ENCODE data around the gene MACROD1.

Gene MACROD1

DNA sequence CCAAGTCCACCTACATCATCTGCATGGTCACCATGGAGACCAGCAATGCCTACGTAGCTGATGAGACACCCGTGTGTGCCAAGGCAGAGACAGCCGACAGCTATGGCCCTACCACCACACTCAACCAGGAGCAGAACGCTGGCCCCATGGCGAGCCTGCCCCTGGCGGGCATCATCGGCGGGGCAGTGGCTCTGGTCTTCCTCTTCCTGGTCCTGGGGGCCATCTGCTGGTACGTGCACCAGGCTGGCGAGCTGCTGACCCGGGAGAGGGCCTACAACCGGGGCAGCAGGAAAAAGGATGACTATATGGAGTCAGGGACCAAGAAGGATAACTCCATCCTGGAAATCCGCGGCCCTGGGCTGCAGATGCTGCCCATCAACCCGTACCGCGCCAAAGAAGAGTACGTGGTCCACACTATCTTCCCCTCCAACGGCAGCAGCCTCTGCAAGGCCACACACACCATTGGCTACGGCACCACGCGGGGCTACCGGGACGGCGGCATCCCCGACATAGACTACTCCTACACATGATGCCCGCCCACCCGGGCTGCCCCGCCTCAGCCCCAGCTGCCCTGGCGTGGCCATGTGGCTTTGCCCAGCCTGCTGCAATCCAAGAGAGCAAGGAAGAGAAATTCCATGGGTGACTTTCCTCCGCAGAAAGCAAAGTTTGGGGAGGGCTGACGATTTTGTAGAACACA is 48.0 kb downstream of the MACROD1 start:
- H3K27me3 ChIP-seq (ENCODE audit: insufficient read depth, poor library complexity, severe bottlenecking): no peaks in the 10 kb centered on the region
- H3K9me3 ChIP-seq (ENCODE audit: severe bottlenecking): no peaks in the 10 kb centered on the region
- ATAC-seq (ENCODE audit: low read depth) (no peak), DNase-seq (ENCODE audit: low spot score) (no peak)
- H3K4me3 ChIP-seq (ENCODE audit: severe bottlenecking): no peak overlapping the region
- no peak overlapping the region for H3K27ac ChIP-seq (ENCODE audit: poor library complexity, severe bottlenecking)
- no peaks in the 10 kb centered on the region for H3K36me3 ChIP-seq (ENCODE audit: low read depth)
- TF ChIP-seq, protein P1, sequence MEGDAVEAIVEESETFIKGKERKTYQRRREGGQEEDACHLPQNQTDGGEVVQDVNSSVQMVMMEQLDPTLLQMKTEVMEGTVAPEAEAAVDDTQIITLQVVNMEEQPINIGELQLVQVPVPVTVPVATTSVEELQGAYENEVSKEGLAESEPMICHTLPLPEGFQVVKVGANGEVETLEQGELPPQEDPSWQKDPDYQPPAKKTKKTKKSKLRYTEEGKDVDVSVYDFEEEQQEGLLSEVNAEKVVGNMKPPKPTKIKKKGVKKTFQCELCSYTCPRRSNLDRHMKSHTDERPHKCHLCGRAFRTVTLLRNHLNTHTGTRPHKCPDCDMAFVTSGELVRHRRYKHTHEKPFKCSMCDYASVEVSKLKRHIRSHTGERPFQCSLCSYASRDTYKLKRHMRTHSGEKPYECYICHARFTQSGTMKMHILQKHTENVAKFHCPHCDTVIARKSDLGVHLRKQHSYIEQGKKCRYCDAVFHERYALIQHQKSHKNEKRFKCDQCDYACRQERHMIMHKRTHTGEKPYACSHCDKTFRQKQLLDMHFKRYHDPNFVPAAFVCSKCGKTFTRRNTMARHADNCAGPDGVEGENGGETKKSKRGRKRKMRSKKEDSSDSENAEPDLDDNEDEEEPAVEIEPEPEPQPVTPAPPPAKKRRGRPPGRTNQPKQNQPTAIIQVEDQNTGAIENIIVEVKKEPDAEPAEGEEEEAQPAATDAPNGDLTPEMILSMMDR (IDR thresholded peaks at IDR 0.05; ENCODE audit: poor library complexity, severe bottlenecking): no peak
- H3K4me1 ChIP-seq (ENCODE audit: insufficient read depth, poor library complexity, severe bottlenecking): peaks cover 14% of the 10 kb centered on the region

DNA sequence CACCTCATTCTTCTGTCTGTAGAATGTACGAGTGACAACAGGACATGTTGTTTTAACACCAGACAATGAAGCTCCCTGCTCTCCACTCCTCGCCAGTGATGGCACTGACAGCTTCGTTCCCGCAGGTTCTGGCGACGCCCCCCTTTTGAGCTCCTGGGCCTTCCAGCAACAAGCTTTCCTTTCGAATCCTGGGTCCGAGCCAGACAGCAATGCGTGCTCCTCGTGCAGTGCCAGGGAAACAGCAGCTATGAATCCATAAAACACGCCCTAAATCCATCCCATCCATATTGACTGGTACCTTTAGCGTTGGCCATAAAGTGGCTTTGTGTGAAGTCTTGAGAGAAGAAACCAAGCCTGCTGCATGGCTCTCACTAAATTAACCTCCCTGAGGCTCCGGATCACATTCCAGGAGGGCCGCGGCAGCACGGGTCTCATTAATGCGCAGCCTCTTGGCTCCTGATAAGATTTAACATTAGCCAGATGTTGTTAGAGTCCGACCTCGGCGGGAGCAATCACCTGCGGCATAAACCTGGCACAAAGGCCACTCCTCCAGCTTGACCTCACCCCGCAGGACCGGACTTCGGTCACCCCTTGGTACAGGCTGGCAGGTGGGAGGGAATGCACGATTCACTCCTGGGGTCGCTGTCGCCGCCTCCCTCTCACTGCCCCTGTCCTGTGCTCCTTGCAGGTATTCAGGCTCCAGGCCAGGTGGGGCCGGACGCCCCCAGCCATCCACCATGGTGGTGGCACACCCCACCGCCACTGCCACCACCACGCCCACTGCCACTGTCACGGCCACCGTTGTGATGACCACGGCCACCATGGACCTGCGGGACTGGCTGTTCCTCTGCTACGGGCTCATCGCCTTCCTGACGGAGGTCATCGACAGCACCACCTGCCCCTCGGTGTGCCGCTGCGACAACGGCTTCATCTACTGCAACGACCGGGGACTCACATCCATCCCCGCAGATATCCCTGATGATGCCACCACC is 50.1 kb downstream of the MACROD1 start:
- ATAC-seq (ENCODE audit: low read depth) (no peak), DNase-seq (ENCODE audit: low spot score) (no peak)
- no peaks in the 10 kb centered on the region for H3K36me3 ChIP-seq (ENCODE audit: low read depth)
- H3K9me3 ChIP-seq (ENCODE audit: severe bottlenecking): no peaks in the 10 kb centered on the region
- TF ChIP-seq, protein P1 (IDR thresholded peaks at IDR 0.05; ENCODE audit: poor library complexity, severe bottlenecking): no peak
- H3K4me3 ChIP-seq (ENCODE audit: severe bottlenecking): no peak overlapping the region
- H3K27me3 ChIP-seq (ENCODE audit: insufficient read depth, poor library complexity, severe bottlenecking): no peaks in the 10 kb centered on the region
- H3K4me1 ChIP-seq (ENCODE audit: insufficient read depth, poor library complexity, severe bottlenecking): no peaks in the 10 kb centered on the region
- no peak overlapping the region for H3K27ac ChIP-seq (ENCODE audit: poor library complexity, severe bottlenecking)

DNA sequence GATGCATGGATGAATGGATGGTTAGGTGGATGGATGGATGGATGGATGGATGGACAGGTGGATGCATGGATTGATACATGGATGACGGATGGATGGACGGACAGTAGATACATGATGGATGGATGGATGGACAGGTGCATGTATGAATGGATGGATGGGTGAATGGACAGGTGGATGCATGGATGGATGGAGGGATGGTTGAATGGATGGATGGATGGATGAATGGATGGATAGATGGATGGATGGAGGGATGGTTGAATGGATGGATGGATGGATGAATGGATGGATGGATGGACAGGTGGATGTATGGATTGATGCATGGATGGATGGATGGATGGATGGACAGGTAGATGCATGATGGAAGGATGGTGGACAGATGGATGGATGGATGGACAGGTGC is 51.7 kb downstream of the MACROD1 start:
- ATAC-seq (ENCODE audit: low read depth): no peak
- H3K27ac ChIP-seq (ENCODE audit: poor library complexity, severe bottlenecking): no peak overlapping the region
- no peaks in the 10 kb centered on the region for H3K4me1 ChIP-seq (ENCODE audit: insufficient read depth, poor library complexity, severe bottlenecking)

DNA sequence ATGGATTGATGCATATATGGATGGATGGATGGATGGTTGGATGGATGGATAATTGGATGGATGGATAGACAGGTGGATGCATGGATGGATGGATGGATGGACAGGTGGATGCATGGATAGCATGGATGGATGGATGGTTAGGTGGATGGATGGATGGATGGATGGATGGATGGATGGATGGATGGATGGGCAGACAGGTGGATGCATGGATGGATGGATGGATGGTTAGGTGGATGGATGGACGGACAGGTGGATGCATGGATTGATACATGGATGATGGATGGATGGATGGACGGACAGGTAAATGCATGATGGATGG is 52.5 kb downstream of the MACROD1 start:
- Histone ChIP-seq H3K4me3 (ENCODE audit: severe bottlenecking) (no peak overlapping the region), H3K27ac (ENCODE audit: poor library complexity, severe bottlenecking) (no peak overlapping the region), H3K9me3 (ENCODE audit: severe bottlenecking) (no peaks in the 10 kb centered on the region), H3K36me3 (ENCODE audit: low read depth) (no peaks in the 10 kb centered on the region), H3K27me3 (ENCODE audit: insufficient read depth, poor library complexity, severe bottlenecking) (no peaks in the 10 kb centered on the region), H3K4me1 (ENCODE audit: insufficient read depth, poor library complexity, severe bottlenecking) (no peaks in the 10 kb centered on the region)
- DNase-seq (ENCODE audit: low spot score): no peak
- TF ChIP-seq, protein P1 (IDR thresholded peaks at IDR 0.05; ENCODE audit: poor library complexity, severe bottlenecking): no peak
- no peak for ATAC-seq (ENCODE audit: low read depth)

More for the DNA sequence above, 51.7 kb downstream of the MACROD1 start:
- Histone ChIP-seq H3K4me3 (ENCODE audit: severe bottlenecking) (no peak overlapping the region), H3K9me3 (ENCODE audit: severe bottlenecking) (no peaks in the 10 kb centered on the region), H3K27me3 (ENCODE audit: insufficient read depth, poor library complexity, severe bottlenecking) (no peaks in the 10 kb centered on the region), H3K36me3 (ENCODE audit: low read depth) (no peaks in the 10 kb centered on the region)
- TF ChIP-seq, protein P1 (IDR thresholded peaks at IDR 0.05; ENCODE audit: poor library complexity, severe bottlenecking): no peak
- no peak for DNase-seq (ENCODE audit: low spot score)
